Umbilical cord (tissue), 2 donors: ENCODE data around the gene TRIM46. TPM values are rescaled to one million over a fixed set of nuclear protein-coding genes. Genes with fewer than 3 reads are reported as not detected.
A peak's percentile ranks its signal among the peaks of the same experiment; 100 is the strongest.
"Not testable (repeated sequence)": the region's sequence is repeated elsewhere in the genome, so short reads cannot be mapped to it uniquely, and the experiment has no call there.

Experiments used
- DNase-seq: peaks from one replicate; pipeline ENCODE4 v3.0.0-alpha.2; 2015; ENCODE audit warnings: low spot score
- total RNA-seq: library from RNA; depleted of rRNA; stranded (reverse); fragments of >200 nt; gene quantifications from one replicate; pipeline ENCODE4 v1.2.3, GENCODE V29; 2014; ENCODE audit warnings: low replicate concordance; ENCODE audit not compliant: insufficient read depth

Gene TRIM46
- total RNA-seq, 1 donor from 2014 or later = 1.9 TPM

DNA sequence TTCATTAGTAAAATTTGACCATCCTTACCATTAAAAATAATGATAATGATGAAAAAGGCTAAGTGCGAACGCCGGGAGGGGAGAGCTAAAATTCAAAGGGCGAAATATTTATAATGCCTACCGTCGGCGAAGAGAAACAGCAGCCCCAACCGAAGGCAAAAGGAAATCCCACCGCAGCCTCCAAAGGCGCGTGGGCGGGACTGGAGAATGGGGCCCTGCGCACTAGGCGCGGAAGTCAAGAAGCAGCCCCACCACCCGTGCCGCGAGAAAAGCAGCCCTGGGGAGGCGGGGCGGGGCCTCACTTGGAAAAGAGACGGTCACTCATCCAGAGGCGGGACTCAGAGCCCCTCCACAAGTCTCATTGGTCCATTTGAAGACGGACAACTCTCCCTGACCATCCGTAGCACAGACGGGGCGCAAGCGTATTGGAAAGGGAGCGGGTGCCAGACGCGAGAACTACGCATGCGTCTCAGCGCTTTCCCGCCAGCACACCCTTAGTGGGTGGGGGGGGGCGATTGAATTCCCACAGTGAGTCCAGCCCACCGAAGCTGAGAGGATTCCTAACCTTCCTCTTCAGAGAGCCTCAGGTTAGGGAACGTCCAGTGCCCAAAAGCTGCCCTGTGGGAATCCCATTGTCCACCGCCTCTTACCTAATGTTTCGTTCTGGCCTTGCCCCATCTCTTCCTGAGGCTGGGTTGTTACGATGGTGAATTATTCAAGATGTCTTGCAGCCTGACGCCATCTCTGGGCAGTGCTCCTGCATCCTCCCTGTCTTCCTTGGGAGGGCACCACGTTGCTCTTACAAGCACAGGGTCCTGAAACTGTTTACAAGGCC lies 53.8 kb downstream of the TRIM46 start:
- DNase-seq = peak; percentile 100

DNA sequence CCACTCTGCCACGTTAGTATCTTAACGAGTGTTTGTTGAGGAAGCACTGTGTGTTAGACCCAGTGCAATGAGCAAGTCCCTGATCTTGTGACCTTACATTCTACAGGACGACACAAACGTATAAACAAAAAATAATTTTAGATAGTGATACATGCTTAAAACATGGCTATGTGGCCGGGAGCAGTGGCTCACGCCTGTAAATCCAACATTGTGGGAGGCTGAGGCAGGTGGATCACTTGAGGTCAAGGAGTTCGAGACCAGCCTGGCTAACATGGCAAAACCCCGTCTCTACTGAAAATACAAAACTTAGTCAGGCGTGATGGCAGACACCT lies 54.4 kb downstream of the TRIM46 start:
- no peak for DNase-seq

DNA sequence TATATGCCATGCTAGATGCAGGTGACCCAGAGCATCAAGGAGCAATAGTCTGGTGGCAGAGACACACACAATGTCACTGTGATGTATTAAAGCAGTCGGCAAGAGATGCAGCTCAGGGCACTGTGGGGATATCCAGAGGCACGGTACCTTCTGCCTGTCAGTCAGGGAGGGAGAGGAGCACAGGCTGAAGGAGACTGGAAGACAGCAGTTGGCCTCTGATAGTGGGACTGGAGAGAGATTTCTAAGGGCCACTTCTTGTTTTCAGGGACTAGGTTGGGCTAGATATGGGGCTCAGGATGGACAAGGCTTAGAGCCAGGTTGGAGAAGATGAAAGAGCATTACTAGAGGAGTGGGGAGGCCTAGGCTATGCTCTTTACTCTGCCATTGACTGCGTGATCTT lies 57.7 kb downstream of the TRIM46 start:
- DNase-seq = not testable (repeated sequence)

DNA sequence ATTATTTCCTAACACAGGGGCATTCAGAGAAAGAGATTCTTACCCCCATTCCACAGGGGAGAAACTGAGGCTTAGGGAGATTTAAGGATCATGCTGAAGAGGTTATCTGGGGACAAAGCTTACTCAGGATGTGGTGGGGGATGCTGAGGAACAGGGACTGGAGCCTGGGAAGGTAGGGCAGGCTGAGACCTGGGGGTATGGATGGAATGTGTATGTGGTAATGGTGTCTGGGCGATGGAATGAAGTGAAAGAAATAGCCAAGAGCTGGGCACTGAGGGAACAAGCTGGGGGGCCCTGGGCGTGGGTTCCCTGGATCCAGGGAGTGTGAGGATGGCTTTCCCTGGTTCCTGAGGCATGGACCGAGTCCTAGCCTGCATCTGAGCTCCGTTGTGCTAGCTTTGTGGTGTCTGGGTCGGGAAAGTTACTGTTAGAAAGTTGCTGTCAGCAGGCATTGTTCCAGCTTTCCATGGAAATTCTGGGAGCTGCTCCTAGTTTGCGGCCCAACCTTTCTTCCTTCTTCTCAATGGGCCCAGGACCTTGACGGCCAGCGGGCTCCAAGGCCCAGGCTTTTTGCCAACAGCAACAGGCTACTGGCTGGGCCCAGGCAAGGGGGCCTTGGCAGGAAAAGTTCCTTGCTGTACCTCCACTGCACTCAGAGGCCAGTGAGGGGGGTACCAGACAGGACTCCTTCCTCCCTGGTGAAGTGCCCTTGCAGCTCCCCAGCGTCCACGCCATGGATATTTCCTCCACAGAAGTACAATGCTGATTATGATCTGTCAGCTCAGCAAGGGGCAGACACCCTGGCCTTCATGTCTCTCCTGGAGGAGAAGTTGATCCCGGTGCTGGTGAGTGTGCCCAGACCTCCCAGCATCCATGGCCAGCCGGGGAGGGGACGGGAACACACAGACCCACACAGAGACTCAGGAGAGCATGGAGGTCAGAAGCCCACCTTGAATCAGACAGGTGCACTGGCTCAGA lies 58.6 kb downstream of the TRIM46 start:
- peak; percentile 68 for DNase-seq

DNA sequence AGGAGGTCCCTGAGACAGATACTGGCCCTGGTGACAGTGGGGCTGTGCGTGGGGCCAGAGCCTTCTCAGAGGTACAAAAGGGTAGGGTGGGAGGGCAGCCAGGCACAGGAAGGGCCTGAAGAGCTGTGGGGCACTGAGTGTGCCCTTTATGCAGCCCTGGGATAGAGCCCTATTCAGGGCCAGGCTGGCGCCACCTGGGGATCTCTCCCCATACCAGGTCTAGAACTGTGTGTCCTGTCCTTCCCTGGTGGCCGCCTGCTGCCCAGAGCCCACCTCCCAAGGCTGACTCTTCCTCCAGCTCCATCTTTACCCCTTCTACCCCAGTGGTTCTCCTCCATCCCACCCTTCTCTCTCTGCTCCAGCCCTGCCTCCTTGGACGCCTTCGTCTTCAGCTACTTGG lies 59.9 kb downstream of the TRIM46 start:
- not testable (repeated sequence) for DNase-seq

Other genes with a start within 250 kb of the TRIM46 start
- 13.0 TPM for gene PMVK, start 237.1 kb upstream of the TRIM46 start, total RNA-seq
- gene PBXIP1, start 217.8 kb upstream of the TRIM46 start, total RNA-seq = 120 TPM
- gene PYGO2, start 212.1 kb upstream of the TRIM46 start, total RNA-seq = 9.4 TPM
- gene SHC1, start 203.1 kb upstream of the TRIM46 start, total RNA-seq = 73.2 TPM
- 18.5 TPM for gene CKS1B, start 199.2 kb upstream of the TRIM46 start, total RNA-seq
- gene FLAD1, start 190.5 kb upstream of the TRIM46 start, total RNA-seq = 14.9 TPM
- not detected for gene LENEP, start 180.3 kb upstream of the TRIM46 start, total RNA-seq
- gene ZBTB7B, start 171.0 kb upstream of the TRIM46 start, total RNA-seq = 18.8 TPM
- gene DCST2, start 140.1 kb upstream of the TRIM46 start, total RNA-seq = not detected
- gene DCST1, start 140.0 kb upstream of the TRIM46 start, total RNA-seq = not detected
- gene ADAM15, start 122.5 kb upstream of the TRIM46 start, total RNA-seq = 35.6 TPM
- 9.9 TPM for gene EFNA4, start 110.1 kb upstream of the TRIM46 start, total RNA-seq
- gene EFNA3, start 95.0 kb upstream of the TRIM46 start, total RNA-seq = 0.72 TPM
- 3.1 TPM for gene EFNA1, start 46.0 kb upstream of the TRIM46 start, total RNA-seq
- 22.9 TPM for gene SLC50A1, start 38.0 kb upstream of the TRIM46 start, total RNA-seq
- not detected for gene DPM3, start 33.3 kb upstream of the TRIM46 start, total RNA-seq
- gene KRTCAP2, start 545 bp upstream of the TRIM46 start, total RNA-seq = 45.5 TPM
- 58.3 TPM for gene THBS3, start 34.0 kb downstream of the TRIM46 start, total RNA-seq
- gene MTX1, start 34.8 kb downstream of the TRIM46 start, total RNA-seq = 17.3 TPM
- 1.2 TPM for gene ENTREP3, start 81.6 kb downstream of the TRIM46 start, total RNA-seq
- gene SCAMP3, start 88.5 kb downstream of the TRIM46 start, total RNA-seq = 12.3 TPM
- gene CLK2, start 99.7 kb downstream of the TRIM46 start, total RNA-seq = 31.8 TPM
- 5.1 TPM for gene HCN3, start 103.6 kb downstream of the TRIM46 start, total RNA-seq
- not detected for gene PKLR, start 127.6 kb downstream of the TRIM46 start, total RNA-seq
- gene FDPS, start 135.0 kb downstream of the TRIM46 start, total RNA-seq = 46.9 TPM
- gene RUSC1, start 147.0 kb downstream of the TRIM46 start, total RNA-seq = 17.1 TPM